Effector memory CD8-positive, alpha-beta T cell (primary cell): ENCODE results near the gene RNF125.
"Not testable (repeated sequence)": the region's sequence is repeated elsewhere in the genome, so short reads cannot be mapped to it uniquely, and the experiment has no call there.

Source experiments
- ATAC-seq: fragments of 150-1000 bp; cut with Tn5 transposase; replicated peaks from 2 replicates; pipeline ENCODE4 v1.10.0; 2021; ENCODE audit warnings: mild to moderate bottlenecking, moderate library complexity
- DNase-seq, 3 experiments: peaks; one replicate each; pipeline ENCODE4 v3.0.0; 2021
- H3K27ac Mint-ChIP-seq, 2 donors: one replicate each; pipeline ENCODE4 v1.8.0; 2022; ENCODE audit warnings: mild to moderate bottlenecking in 2 of 2, mixed read lengths in 2 of 2, moderate library complexity in 2 of 2
- H3K27me3 Mint-ChIP-seq, 2 donors: one replicate each; pipeline ENCODE4 v1.8.0; 2022; ENCODE audit warnings: mixed read lengths in 2 of 2
- H3K36me3 Mint-ChIP-seq: one replicate; pipeline ENCODE4 v1.8.0; 2022; ENCODE audit warnings: mild to moderate bottlenecking, moderate library complexity, mixed read lengths; ENCODE audit not compliant: insufficient read depth
- H3K4me1 Mint-ChIP-seq, 2 donors: one replicate each; pipeline ENCODE4 v1.8.0; 2022; ENCODE audit warnings: low read depth in 2 of 2, mixed read lengths in 2 of 2
- H3K4me3 Mint-ChIP-seq, 2 donors: one replicate each; pipeline ENCODE4 v1.8.0; 2022; ENCODE audit warnings: mild to moderate bottlenecking in 2 of 2, mixed read lengths in 2 of 2, moderate library complexity in 2 of 2
- H3K9me3 Mint-ChIP-seq, 2 donors: one replicate each; pipeline ENCODE4 v1.8.0; 2022; ENCODE audit warnings: mixed read lengths in 2 of 2

Gene RNF125

DNA sequence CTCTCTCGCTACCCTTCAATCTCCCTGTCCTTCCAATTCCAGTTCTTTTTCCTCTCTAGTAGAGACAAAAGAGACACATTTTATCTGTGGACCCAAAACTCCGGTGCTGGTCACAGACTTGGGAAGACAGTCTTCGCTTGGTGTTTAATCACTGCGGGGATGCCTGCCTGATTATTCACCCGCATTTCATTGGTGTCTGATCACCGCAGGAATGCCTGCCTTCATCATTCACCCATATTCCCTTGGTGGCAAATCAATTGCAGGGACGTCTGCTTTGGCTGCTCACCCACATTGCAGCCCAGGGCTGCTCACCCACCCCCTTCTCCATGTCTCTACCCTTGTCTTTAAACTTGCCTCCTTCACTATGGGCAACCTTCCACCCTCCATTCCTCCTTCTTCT lies 17.5 kb upstream of the RNF125 start:
- H3K4me1 Mint-ChIP-seq, DNase-seq, H3K36me3 Mint-ChIP-seq, H3K27me3 Mint-ChIP-seq, ATAC-seq, H3K9me3 Mint-ChIP-seq, H3K4me3 Mint-ChIP-seq: not testable (repeated sequence)
- peak overlapping the region in 1 of 2 donors; percentile 3 for H3K27ac Mint-ChIP-seq

DNA sequence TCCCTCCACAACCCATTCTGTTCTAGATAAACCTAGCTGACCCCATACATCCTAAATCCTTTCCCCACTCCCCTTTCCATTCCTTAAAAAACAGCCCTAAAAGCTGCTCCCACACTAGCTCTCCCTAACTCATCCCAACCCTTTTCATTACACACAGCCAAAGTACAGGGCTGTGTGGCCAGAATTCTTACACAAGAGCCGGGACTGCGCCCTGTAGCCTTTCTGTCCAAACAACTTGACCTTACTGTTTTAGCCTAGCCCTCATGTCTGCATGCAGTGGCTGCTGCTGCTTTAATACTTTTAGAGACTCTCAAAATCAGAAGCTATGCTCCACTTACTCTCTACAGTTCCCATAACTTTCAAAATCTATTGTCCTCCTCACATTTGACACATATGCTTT lies 14.8 kb upstream of the RNF125 start:
- DNase-seq, H3K27ac Mint-ChIP-seq, H3K36me3 Mint-ChIP-seq, H3K4me1 Mint-ChIP-seq, H3K9me3 Mint-ChIP-seq, H3K4me3 Mint-ChIP-seq, ATAC-seq, H3K27me3 Mint-ChIP-seq: not testable (repeated sequence)

DNA sequence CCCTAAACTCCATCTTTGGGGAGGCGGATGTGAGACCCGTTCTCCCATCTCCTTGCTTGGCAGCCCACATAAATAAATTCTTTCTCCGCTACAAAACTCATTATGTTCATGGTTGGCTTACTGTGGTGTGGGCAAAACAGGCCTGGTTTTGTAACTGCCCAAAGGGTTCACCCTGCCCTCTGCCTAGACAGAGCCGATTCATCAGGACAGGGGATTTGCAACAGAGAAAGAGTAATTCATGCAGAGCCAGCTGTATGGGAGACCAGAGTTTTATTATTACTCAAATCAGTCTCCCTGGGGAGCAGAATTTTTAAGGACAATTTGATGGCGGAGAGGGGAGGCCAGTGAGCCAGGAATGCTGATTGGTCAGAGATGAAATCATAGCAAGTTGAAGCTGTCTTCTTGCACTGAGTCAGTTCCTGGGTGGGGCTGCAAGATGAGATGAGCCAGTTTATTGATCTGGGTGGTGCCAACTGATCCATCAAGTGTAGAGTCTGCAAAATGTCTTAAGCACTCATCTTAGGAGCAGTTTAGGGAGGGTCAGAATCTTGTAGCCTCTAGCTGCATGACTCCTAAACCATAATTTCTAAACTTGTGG lies 8.4 kb upstream of the RNF125 start:
- Mint-ChIP-seq H3K27ac (peak overlapping the region in 1 of 2 donors; percentile 66), H3K4me1 (peaks cover 4 to 7% of the 10 kb centered on the region in 2 donors), H3K27me3 (no peaks in the 10 kb centered on the region), H3K36me3 (no peaks in the 10 kb centered on the region), H3K4me3 (no peak overlapping the region), H3K9me3 (no peaks in the 10 kb centered on the region)
- DNase-seq = no peak
- no peak for ATAC-seq

DNA sequence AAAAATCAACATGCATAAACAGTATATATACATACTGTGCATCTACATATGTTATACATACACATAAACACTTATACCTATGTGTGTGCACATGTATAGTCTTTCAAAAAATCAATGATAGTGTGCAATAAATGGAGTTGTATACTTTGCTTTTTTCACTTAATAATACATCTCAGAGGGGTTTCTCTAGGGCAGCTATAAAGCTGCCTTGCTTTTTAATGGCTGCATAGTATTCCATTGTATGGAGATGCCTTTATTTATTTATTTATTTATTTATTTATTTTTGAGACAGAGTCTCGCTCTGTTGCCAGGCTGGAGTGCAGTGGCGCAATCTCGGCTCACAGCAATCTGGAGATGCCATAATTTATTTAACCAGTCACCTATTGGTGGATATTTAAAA lies 7.4 kb upstream of the RNF125 start:
- Mint-ChIP-seq H3K36me3 (no peaks in the 10 kb centered on the region), H3K27me3 (no peaks in the 10 kb centered on the region), H3K4me3 (no peak overlapping the region), H3K27ac (no peak overlapping the region), H3K4me1 (peaks cover 7 to 11% of the 10 kb centered on the region in 2 donors), H3K9me3 (no peaks in the 10 kb centered on the region)
- DNase-seq = no peak
- ATAC-seq = no peak

DNA sequence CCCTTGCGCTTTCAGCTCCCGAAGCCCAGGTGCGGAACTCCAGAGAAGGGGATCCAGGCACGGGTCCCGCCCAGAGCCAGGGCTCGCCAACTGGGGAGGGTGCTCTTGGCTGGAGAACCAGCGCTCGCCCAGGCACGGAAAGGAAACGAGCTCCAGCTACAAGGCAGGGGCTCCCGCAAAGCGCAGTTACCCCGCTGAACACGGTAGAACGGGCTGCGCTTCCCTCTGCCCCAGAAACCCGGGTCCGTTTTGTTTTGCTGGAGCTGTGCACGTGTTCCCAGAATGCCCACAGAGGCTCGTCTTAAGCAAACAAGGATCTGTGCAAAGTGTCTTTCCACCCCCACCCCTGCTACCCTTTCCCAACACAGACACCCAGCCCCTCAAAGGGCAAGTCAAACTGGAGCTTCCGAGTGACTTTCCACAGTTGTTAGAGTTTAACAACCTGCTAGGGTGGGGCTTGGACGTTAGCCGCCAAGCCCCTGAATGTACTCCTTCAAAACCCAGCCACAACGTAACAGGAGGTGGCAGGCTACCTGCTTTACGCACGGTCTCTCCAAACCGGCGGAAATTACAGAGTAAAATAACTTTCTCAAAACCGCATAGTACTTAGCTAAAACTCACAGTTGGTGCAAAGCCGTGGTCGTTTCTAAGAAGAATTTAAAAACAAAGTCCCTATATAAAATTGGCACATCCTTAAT lies 775 bp downstream of the RNF125 start:
- peak; percentile 51 for ATAC-seq
- peaks cover 39 to 62% of the 10 kb centered on the region in 2 donors for H3K4me1 Mint-ChIP-seq
- peak overlapping the region; percentile 100 for H3K27ac Mint-ChIP-seq
- H3K27me3 Mint-ChIP-seq = no peaks in the 10 kb centered on the region
- peaks cover 0 to 1% of the 10 kb centered on the region in 2 donors for H3K9me3 Mint-ChIP-seq
- peaks cover 56% of the 10 kb centered on the region for H3K36me3 Mint-ChIP-seq
- peak overlapping the region; percentile 100 for H3K4me3 Mint-ChIP-seq
- DNase-seq = peak; percentile 62 to 71 (median 64)

DNA sequence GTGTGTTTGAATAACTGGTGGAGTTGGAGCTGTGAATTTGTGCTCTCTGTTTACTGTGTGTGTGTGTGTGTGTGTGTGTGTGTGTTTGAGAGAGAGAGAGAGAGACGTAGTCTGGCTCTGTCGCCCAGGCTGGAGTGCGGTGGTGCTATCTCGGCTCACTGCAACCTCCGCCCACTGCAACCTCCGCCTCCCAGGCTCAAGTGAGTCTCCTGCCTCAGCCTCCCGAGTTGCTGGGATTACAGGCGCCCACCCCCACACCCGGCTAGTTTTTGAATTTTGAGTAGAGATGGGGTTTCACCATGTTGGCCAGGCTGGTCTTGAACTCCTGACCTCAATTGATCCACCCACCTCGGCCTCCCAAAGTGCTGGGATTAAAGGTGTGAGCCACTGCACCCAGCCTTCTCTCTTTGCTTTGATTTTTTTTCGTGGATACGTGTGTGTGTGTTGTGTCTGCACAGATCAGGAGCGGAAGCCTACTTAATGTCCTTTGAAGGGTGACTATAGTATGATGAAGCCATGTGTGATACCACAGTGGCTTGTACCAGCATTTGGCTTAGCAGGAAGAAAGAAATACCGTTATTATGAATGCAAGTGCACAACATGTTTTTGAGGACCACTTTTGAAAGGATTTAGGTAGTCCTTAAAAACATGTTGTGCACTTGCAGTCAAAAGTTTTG lies 1.5 kb downstream of the RNF125 start:
- H3K4me1 Mint-ChIP-seq = peaks cover 43 to 65% of the 10 kb centered on the region in 2 donors
- ATAC-seq = peak; percentile 32
- H3K27ac Mint-ChIP-seq = peak overlapping the region; percentile 100
- H3K9me3 Mint-ChIP-seq, H3K27me3 Mint-ChIP-seq: not testable (repeated sequence)
- DNase-seq = peak; percentile 54 to 61 (median 55)
- H3K4me3 Mint-ChIP-seq = peak overlapping the region; percentile 100
- H3K36me3 Mint-ChIP-seq = peaks cover 63% of the 10 kb centered on the region

DNA sequence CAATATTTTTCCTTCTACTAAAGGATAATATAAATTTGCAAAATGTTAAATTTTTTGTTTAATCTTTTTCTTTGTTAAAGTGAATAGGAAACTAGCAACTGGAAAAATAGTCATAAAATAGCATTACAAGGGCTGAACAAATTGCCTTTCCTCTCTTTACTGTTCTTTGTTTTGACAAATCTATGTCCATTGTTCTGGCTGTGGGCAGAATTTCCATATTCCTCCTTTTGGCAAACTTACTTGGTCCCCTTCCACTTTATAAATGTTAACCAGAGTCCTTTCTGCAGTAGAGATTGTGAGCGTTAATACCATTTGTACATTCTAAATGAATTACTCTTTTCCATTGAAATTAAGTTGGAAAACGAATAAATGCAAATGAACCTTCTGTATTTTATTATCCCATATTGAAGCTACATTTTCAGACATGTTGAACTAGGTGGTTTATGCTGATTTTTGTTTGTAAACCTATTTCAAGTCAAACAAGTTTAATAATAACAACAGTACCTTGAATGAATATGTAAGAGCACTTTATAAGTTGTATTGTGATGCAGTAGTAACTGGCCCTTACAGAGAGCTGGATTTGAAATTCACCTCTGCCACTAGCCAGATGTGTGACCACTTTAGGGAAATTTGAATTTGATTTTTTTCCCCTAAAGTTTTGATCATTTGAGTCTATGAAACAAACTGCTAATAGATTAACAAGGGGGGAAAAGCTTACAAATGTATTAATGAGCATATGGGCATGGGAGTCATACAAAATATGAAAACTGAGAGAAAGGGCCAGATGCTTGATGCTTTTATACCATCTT lies 3.3 kb downstream of the RNF125 start:
- peak overlapping the region; percentile 42 to 70 for H3K27ac Mint-ChIP-seq
- ATAC-seq = no peak
- no peaks in the 10 kb centered on the region for H3K27me3 Mint-ChIP-seq
- H3K9me3 Mint-ChIP-seq = peaks cover 0 to 1% of the 10 kb centered on the region in 2 donors
- H3K4me3 Mint-ChIP-seq = peak overlapping the region; percentile 100
- no peak for DNase-seq
- H3K4me1 Mint-ChIP-seq = peaks cover 51 to 70% of the 10 kb centered on the region in 2 donors
- peaks cover 75% of the 10 kb centered on the region for H3K36me3 Mint-ChIP-seq

DNA sequence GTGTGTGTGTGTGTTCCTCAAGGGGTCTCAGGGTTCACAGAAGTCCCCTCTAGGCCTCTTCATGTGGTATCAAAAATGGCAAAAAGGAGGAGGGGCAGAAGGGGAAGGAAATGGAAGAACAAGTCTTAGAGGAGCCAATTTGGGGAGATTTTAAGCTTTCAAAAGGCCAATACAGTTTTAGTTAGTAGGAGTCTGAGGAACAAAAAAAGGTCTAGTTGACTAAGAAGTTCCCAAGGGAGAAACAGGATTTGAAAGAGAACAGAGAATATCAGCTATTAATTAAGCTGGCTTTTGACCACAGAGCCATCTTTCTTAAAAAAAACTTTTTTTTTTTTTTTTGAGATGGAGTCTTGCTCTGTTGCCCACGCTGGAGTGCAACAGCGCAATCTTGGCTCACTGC lies 7.1 kb downstream of the RNF125 start:
- H3K4me1 Mint-ChIP-seq = peaks cover 48 to 80% of the 10 kb centered on the region in 2 donors
- peak overlapping the region; percentile 80 to 86 for H3K27ac Mint-ChIP-seq
- peaks cover 75% of the 10 kb centered on the region for H3K36me3 Mint-ChIP-seq
- peak overlapping the region; percentile 71 to 76 for H3K4me3 Mint-ChIP-seq
- DNase-seq = no peak
- H3K27me3 Mint-ChIP-seq = no peaks in the 10 kb centered on the region
- no peak for ATAC-seq
- H3K9me3 Mint-ChIP-seq = no peaks in the 10 kb centered on the region

DNA sequence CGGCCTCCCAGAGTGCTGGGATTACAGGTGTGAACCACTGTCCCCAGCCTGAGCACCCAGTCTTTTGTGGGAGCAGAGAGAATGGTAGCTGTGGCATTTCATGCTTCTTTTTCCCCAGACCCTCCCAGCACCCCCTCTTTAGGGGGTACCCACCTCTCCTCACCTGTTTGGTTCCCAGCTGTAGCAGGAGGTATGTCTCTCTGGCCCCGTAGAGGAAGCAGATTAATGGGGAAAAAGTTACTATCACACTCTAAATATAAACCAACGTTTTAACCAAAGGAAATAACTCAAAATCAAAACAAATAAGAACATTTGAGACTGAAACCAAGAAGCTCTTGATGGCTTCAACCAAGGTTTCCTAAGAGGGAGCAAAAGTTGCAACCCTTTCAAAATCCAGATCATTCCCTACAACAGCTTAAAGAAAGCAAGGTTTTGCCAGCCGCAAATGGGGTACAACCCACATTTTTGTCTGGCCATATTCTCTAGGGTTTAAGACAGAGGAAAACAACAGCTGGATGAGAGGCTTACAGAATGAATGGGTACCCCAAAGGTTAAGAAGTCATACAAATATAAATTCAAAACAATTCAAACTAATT lies 8.0 kb downstream of the RNF125 start:
- Mint-ChIP-seq H3K4me3 (peak overlapping the region; percentile 71 to 76), H3K4me1 (peaks cover 43 to 81% of the 10 kb centered on the region in 2 donors), H3K27ac (peak overlapping the region; percentile 80 to 86), H3K9me3 (no peaks in the 10 kb centered on the region), H3K36me3 (peaks cover 75% of the 10 kb centered on the region), H3K27me3 (no peaks in the 10 kb centered on the region)
- DNase-seq = no peak
- peak; percentile 24 for ATAC-seq

DNA sequence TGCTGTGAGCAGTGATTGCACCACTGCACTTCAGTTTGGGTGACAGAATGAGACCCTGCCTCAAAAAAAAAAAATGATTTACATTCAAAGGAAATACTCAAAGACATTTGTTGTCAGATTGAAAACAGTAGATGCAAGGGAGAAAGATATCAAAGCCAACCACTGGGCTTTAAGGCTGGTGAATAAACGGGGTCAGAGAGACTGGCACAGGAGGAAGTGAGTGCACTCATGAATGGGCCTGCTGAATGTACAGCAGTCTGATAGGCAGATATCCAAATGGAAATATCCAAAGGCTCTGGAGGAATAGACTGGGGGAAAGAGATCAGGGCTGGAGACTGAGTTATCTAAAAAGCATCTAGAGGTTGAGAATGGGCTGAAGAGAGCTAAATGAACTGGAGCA lies 10.9 kb downstream of the RNF125 start:
- Mint-ChIP-seq H3K27me3 (no peaks in the 10 kb centered on the region), H3K4me1 (peaks cover 48 to 84% of the 10 kb centered on the region in 2 donors), H3K9me3 (no peaks in the 10 kb centered on the region), H3K4me3 (peak overlapping the region; percentile 44 to 50), H3K36me3 (peaks cover 87% of the 10 kb centered on the region), H3K27ac (peak overlapping the region; percentile 17 to 91)
- no peak for DNase-seq
- ATAC-seq = peak; percentile 48

DNA sequence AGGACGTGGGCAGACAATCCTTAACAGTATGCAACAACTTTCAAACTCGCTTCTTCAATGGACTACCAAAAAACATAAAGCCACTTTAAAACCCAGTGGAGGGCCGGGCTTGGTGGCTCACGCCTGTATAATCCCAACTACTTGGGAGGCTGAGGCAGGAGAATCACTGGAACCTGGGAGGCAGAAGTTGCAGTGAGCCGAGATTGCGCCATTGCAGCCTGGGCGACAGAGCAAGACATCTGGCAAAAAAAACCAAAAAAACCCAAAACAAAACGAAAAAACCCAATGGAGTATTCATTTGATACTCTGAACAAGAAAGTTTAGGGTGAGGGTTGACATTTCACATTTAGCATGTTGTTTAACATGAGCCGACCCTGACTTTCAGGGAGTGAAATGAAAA lies 14.0 kb downstream of the RNF125 start:
- Mint-ChIP-seq H3K4me1 (peaks cover 41 to 82% of the 10 kb centered on the region in 2 donors), H3K4me3 (peak overlapping the region in 1 of 2 donors; percentile 60), H3K27me3 (no peaks in the 10 kb centered on the region), H3K9me3 (no peaks in the 10 kb centered on the region), H3K27ac (peak overlapping the region; percentile 52 to 80), H3K36me3 (peaks cover 87% of the 10 kb centered on the region)
- DNase-seq (no peak), ATAC-seq (no peak)

DNA sequence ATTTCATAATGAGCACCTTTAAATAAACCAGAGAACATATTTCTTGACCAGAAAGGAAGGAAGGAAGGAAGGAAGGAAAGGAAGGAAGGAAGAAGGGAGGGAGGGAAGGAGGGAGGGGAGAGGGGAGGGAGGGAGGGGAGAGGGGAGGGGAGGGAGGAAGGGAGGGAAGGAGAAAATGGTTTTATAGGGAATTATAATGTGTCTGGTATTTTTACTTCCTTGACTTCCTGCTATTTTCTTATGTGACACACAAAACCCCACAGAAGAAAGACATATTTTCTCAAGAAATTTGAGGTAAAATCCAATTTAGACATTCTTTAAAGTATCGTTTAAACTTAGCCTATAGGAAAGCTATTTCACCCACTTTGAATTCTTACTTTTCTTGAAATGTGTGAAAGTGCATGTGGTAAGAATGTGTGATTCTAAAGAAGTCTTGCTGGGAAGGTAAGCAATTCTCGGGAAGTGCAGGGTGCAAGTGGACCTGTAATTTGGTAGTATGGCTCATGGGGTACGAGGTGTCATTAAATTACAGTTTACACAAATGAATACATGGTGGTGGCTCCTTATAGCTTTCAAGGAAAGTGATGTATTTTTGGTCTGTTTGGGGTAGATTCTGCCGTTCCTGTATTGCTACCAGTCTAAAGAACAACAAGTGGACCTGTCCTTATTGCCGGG lies 18.0 kb downstream of the RNF125 start:
- Mint-ChIP-seq H3K4me3 (peak overlapping the region; percentile 54 to 59), H3K36me3 (peaks cover 87% of the 10 kb centered on the region), H3K27me3 (no peaks in the 10 kb centered on the region), H3K9me3 (no peaks in the 10 kb centered on the region), H3K27ac (peak overlapping the region; percentile 52 to 88), H3K4me1 (peaks cover 62 to 76% of the 10 kb centered on the region in 2 donors)
- ATAC-seq (no peak), DNase-seq (no peak)
